ENCODE measurements around the gene SAV1. TPM values are rescaled to one million over a fixed set of nuclear protein-coding genes. Genes with fewer than 3 reads are reported as not detected.
A peak's percentile ranks its signal among the peaks of the same experiment; 100 is the strongest.

The SAV1 gene
- total RNA-seq, 2 donors from 2014 or later: 35.6 to 47.9 TPM

GRCh38 chr14:50677527-50678063 is 9.5 kb upstream of the SAV1 start:
- no peak for DNase-seq (ENCODE audit: low spot score)
- Histone ChIP-seq H3K4me1 (ENCODE audit: control insufficient read depth in 1 of 2, low read depth in 2 of 2) (peaks cover 9 to 15% of the 10 kb centered on the region in 2 donors), H3K9me3 (no peaks in the 10 kb centered on the region), H3K4me3 (peak overlapping the region; percentile 22), H3K27me3 (replicated peaks; ENCODE audit: insufficient read depth) (no peaks in the 10 kb centered on the region), H3K36me3 (no peaks in the 10 kb centered on the region), H3K27ac (peak overlapping the region; percentile 21 to 61)
- TF ChIP-seq CTCF (IDR thresholded peaks at IDR 0.05): no peak
- ATAC-seq (ENCODE audit: insufficient number of reproducible peaks, low FRiP score, low read depth): no peak

DNA sequence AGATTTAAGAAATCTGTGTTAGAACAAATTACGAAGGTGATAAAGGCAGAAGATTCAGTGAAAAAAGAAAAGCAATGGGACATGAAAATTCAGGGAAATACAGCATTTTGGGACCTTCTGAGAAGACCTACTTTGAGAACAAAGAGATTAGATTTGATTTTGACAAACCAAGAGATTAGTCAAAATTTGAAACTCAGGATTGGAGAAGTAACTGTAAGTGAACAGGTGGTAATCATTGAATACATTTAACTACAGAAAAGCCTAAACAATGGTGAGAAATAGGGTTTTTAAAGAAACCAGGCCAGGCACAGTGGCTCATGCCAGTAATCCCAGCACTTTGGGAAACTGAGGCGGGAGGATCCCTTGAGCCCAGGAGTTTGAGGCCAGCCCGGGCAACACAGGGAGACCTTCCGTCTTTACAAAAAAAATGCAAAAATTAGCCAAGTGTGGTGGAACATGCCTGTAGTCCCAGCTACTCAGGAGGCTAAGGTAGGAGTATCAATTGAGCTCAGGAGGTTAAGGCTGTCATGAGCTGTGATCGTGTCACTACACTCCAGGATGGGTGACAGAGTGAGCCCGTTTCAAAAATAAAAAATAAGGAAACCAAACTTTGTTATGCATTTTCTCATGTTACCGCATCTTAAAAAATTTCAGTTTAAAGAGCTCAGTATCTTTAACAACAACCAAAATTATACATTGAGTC is 8.9 kb upstream of the SAV1 start:
- Histone ChIP-seq H3K36me3 (no peaks in the 10 kb centered on the region), H3K9me3 (no peaks in the 10 kb centered on the region), H3K4me3 (no peak overlapping the region), H3K4me1 (ENCODE audit: control insufficient read depth in 1 of 2, low read depth in 2 of 2) (peaks cover 9 to 15% of the 10 kb centered on the region in 2 donors), H3K27me3 (replicated peaks; ENCODE audit: insufficient read depth) (no peaks in the 10 kb centered on the region), H3K27ac (peak overlapping the region; percentile 21 to 61)
- TF ChIP-seq CTCF (IDR thresholded peaks at IDR 0.05): no peak
- ATAC-seq (ENCODE audit: insufficient number of reproducible peaks, low FRiP score, low read depth) (no peak), DNase-seq (ENCODE audit: low spot score) (no peak)

DNA sequence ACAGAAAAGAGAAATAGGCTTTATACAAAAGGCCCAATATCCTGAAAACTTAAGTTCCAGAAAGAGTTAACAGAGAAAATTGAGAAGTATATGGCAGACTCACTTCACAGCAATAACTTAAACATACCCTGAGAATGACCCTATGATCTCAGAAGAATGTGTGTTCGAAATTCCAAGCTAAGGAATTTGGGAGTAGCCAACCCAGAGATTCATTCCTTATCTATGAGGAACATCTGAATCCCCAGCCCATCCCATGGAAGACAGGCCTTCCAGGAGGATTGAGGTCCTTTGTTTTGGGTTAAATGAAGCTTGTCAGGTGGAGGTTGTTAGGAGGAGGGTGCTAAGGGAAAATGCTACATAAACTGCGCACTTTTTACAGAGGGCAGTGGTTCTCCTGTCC is 7.5 kb upstream of the SAV1 start:
- H3K27me3 ChIP-seq (replicated peaks; ENCODE audit: insufficient read depth): no peaks in the 10 kb centered on the region
- no peak for TF ChIP-seq CTCF (IDR thresholded peaks at IDR 0.05)
- H3K27ac ChIP-seq: no peak overlapping the region
- H3K36me3 ChIP-seq: no peaks in the 10 kb centered on the region
- DNase-seq (ENCODE audit: low spot score) (no peak), ATAC-seq (ENCODE audit: insufficient number of reproducible peaks, low FRiP score, low read depth) (no peak)
- H3K4me3 ChIP-seq: no peak overlapping the region
- H3K9me3 ChIP-seq: no peaks in the 10 kb centered on the region
- peaks cover 9 to 15% of the 10 kb centered on the region in 2 donors for H3K4me1 ChIP-seq (ENCODE audit: control insufficient read depth in 1 of 2, low read depth in 2 of 2)

GRCh38 chr14:50670866-50671256 is 2.8 kb upstream of the SAV1 start:
- no peak for ATAC-seq (ENCODE audit: insufficient number of reproducible peaks, low FRiP score, low read depth)
- TF ChIP-seq CTCF (IDR thresholded peaks at IDR 0.05): no peak
- peaks cover 0 to 6% of the 10 kb centered on the region in 2 donors for H3K4me1 ChIP-seq (ENCODE audit: control insufficient read depth in 1 of 2, low read depth in 2 of 2)
- H3K9me3 ChIP-seq: no peaks in the 10 kb centered on the region
- no peak overlapping the region for H3K27ac ChIP-seq
- DNase-seq (ENCODE audit: low spot score): no peak
- no peaks in the 10 kb centered on the region for H3K27me3 ChIP-seq (replicated peaks; ENCODE audit: insufficient read depth)
- no peak overlapping the region for H3K4me3 ChIP-seq
- no peaks in the 10 kb centered on the region for H3K36me3 ChIP-seq

DNA sequence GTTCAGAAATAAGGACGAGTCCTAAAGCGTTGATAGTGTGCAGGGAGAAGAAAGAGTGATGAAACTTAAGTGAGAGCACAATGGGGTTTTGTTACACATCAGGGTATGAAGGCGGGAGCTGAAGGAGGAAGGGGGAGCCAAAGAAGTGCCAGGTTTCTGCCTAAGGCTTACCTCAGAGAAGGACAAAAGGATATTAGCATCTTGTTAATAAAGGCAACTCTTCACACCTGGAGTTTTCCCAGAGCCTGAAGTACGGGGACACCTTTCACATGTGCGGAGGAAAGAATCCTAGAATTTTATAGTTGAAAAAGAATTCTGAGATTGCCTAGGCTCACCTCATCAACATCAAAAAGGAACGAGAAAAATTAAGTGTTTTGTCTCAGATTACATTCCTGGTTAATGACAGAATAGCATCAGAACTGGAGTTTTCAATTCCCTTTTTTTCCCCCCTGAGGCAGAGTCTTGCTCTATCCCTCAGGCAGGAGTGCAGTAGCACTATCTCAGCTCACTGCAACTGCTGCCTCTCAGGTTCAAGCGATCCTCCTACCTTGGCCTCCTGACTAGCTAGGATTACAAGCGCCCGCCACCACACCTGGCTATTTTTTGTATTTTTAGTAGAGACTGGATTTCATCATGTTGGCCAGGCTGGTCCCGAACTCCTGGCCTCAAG is 2.2 kb upstream of the SAV1 start:
- ATAC-seq (ENCODE audit: insufficient number of reproducible peaks, low FRiP score, low read depth) (no peak), DNase-seq (ENCODE audit: low spot score) (no peak)
- no peaks in the 10 kb centered on the region for H3K36me3 ChIP-seq
- no peak for TF ChIP-seq CTCF (IDR thresholded peaks at IDR 0.05)
- H3K27ac ChIP-seq: no peak overlapping the region
- H3K9me3 ChIP-seq: no peaks in the 10 kb centered on the region
- H3K4me1 ChIP-seq (ENCODE audit: control insufficient read depth in 1 of 2, low read depth in 2 of 2): peaks cover 4 to 11% of the 10 kb centered on the region in 2 donors
- H3K4me3 ChIP-seq: no peak overlapping the region
- H3K27me3 ChIP-seq (replicated peaks; ENCODE audit: insufficient read depth): no peaks in the 10 kb centered on the region

Data from thoracic aorta (tissue), 2 donors.